Measurements from ENCODE around the gene MXD3. TPM values are rescaled to one million over a fixed set of nuclear protein-coding genes. Genes with fewer than 3 reads are reported as not detected.
A peak's percentile ranks its signal among the peaks of the same experiment; 100 is the strongest.

MXD3 gene
- total and polyA plus RNA-seq, 2 donors (not counting 1 experiment from before 2014, with no cell fraction given) = 11.5 to 14.8 TPM

- H3K27me3 Mint-ChIP-seq = no peaks in the 10 kb centered on the region
- H4K20me1 ChIP-seq (ENCODE audit: control insufficient read depth, insufficient read depth, low read length, poor library complexity, severe bottlenecking) = peaks cover 22% of the 10 kb centered on the region
- H3K4me3 Mint-ChIP-seq = peak overlapping the region; percentile 96
- H2AFZ ChIP-seq (ENCODE audit: insufficient read depth, low read depth, low read length, poor library complexity, severe bottlenecking) = peak overlapping the region; percentile 92
- peak overlapping the region; percentile 87 to 93 for H3K27ac ChIP-seq (ENCODE audit: low read length in 2 of 2)
- peak overlapping the region; percentile 85 to 97 (median 90) for H3K4me3 ChIP-seq (ENCODE audit: control extremely low read depth in 1 of 5, extremely low read depth in 1 of 5, insufficient read depth in 1 of 5, low read depth in 2 of 5, low read length in 4 of 5)
- POLR2A ChIA-PET = interaction anchor here (0.9 to 1.7 kb wide), 10 partner anchors 10 to 704 kb away, joined by 3 to 14 read pairs (median 4); partner anchors contain the start of genes B4GALT7, PRELID1, RAB24 and TSPAN17
- 1% methylated on average over 14 of the region's 19 CpGs for WGBS (ENCODE audit: insufficient coverage)
- intact Hi-C loops (cut with micrococcal nuclease) = loop anchor here (1.0 to 2.0 kb wide), 4 partner anchors 51 to 250 kb away; partner anchors contain the start of genes B4GALT7, GRK6 and NSD1
- peak overlapping the region; percentile 100 for H3K27ac Mint-ChIP-seq
- H3K79me2 ChIP-seq (ENCODE audit: control insufficient read depth, insufficient read depth, low read length) = peaks cover 57% of the 10 kb centered on the region
- H3K27me3 ChIP-seq (replicated peaks in 1 of 4; ENCODE audit: control extremely low read depth in 1 of 4, control insufficient read depth in 3 of 4, insufficient read depth in 4 of 4, low read length in 3 of 4) = no peaks in the 10 kb centered on the region
- ATAC-seq (ENCODE audit: low read depth) (no peak), DNase-seq (no peak)
- peaks cover 59% of the 10 kb centered on the region for H3K4me1 Mint-ChIP-seq
- no peaks in the 10 kb centered on the region for H3K9me3 ChIP-seq (ENCODE audit: control extremely low read depth in 1 of 3, control insufficient read depth in 2 of 3, insufficient read depth in 1 of 3, low read length in 2 of 3)
- H3K9ac ChIP-seq (ENCODE audit: low read length) = peak overlapping the region; percentile 93
- no peaks in the 10 kb centered on the region for H3K9me3 Mint-ChIP-seq (ENCODE audit: insufficient read depth)
- H3K4me1 ChIP-seq (ENCODE audit: control insufficient read depth in 2 of 2, insufficient read depth in 2 of 2, low read length in 2 of 2) = peaks cover 26 to 31% of the 10 kb centered on the region in 2 donors
- peaks cover 5 to 25% of the 10 kb centered on the region in 2 experiments for H3K36me3 ChIP-seq (replicated peaks in 1 of 2; ENCODE audit: control extremely low read depth in 1 of 2, control insufficient read depth in 1 of 2, extremely low read depth in 1 of 2, insufficient read depth in 2 of 2, low read length in 1 of 2)
- H3K4me2 ChIP-seq (replicated peaks; ENCODE audit: low read depth, low read length, poor library complexity, severe bottlenecking) = peak overlapping the region; percentile 86
- CTCF ChIA-PET = interaction anchor here (0.9 to 3.0 kb wide), 11 partner anchors 10 to 106 kb away, joined by 3 to 16 read pairs (median 5); no protein-coding TSS in a partner anchor
- TF ChIP-seq CTCF (IDR thresholded peaks at IDR 0.05) = no peak
- no peak for TF ChIP-seq EZH2 (IDR thresholded peaks at IDR 0.05; ENCODE audit: borderline replicate concordance, insufficient read depth, low read depth, low read length, poor library complexity, severe bottlenecking)
Observed at GRCh38 chr5:177350776-177351391, 39.2 kb upstream of the MXD3 start.

GRCh38 chr5:177349762-177350161 lies 38.1 kb upstream of the MXD3 start:
- H3K27me3 Mint-ChIP-seq = no peaks in the 10 kb centered on the region
- 86% methylated on average over 5 of the region's 5 CpGs for WGBS (ENCODE audit: insufficient coverage)
- ChIA-PET POLR2A (no interaction called here), CTCF (interaction anchor here (1.7 kb wide), 1 partner anchor 32 kb away, joined by 3 read pairs; no protein-coding TSS in a partner anchor)
- Histone ChIP-seq H2AFZ (ENCODE audit: insufficient read depth, low read depth, low read length, poor library complexity, severe bottlenecking) (no peak overlapping the region), H4K20me1 (ENCODE audit: control insufficient read depth, insufficient read depth, low read length, poor library complexity, severe bottlenecking) (peaks cover 22% of the 10 kb centered on the region), H3K79me2 (ENCODE audit: control insufficient read depth, insufficient read depth, low read length) (peaks cover 65% of the 10 kb centered on the region), H3K36me3 (replicated peaks in 1 of 2; ENCODE audit: control extremely low read depth in 1 of 2, control insufficient read depth in 1 of 2, extremely low read depth in 1 of 2, insufficient read depth in 2 of 2, low read length in 1 of 2) (peaks cover 5 to 27% of the 10 kb centered on the region in 2 experiments), H3K27ac (ENCODE audit: low read length in 2 of 2) (no peak overlapping the region), H3K4me2 (replicated peaks; ENCODE audit: low read depth, low read length, poor library complexity, severe bottlenecking) (peak overlapping the region; percentile 86), H3K9ac (ENCODE audit: low read length) (no peak overlapping the region), H3K4me3 (ENCODE audit: control extremely low read depth in 1 of 5, extremely low read depth in 1 of 5, insufficient read depth in 1 of 5, low read depth in 2 of 5, low read length in 4 of 5) (no peak overlapping the region), H3K9me3 (ENCODE audit: control extremely low read depth in 1 of 3, control insufficient read depth in 2 of 3, insufficient read depth in 1 of 3, low read length in 2 of 3) (no peaks in the 10 kb centered on the region), H3K4me1 (ENCODE audit: control insufficient read depth in 2 of 2, insufficient read depth in 2 of 2, low read length in 2 of 2) (peaks cover 24 to 30% of the 10 kb centered on the region in 2 donors), H3K27me3 (replicated peaks in 1 of 4; ENCODE audit: control extremely low read depth in 1 of 4, control insufficient read depth in 3 of 4, insufficient read depth in 4 of 4, low read length in 3 of 4) (no peaks in the 10 kb centered on the region)
- ATAC-seq (ENCODE audit: low read depth) (no peak), DNase-seq (no peak)
- intact Hi-C loops (cut with micrococcal nuclease) = loop anchor here (2.0 kb wide), 1 partner anchor 251 kb away; the partner anchor contains the start of gene B4GALT7
- no peaks in the 10 kb centered on the region for H3K9me3 Mint-ChIP-seq (ENCODE audit: insufficient read depth)
- peak overlapping the region; percentile 83 for H3K27ac Mint-ChIP-seq
- H3K4me1 Mint-ChIP-seq = peaks cover 53% of the 10 kb centered on the region
- H3K4me3 Mint-ChIP-seq = peak overlapping the region; percentile 96
- TF ChIP-seq CTCF (IDR thresholded peaks at IDR 0.05) (no peak), EZH2 (IDR thresholded peaks at IDR 0.05; ENCODE audit: borderline replicate concordance, insufficient read depth, low read depth, low read length, poor library complexity, severe bottlenecking) (no peak)

Data from B cell (primary cell).